SK-N-DZ (cell line): ENCODE data around the gene GRIN3A.
A peak's percentile ranks its signal among the peaks of the same experiment; 100 is the strongest.
"Not testable (repeated sequence)": the region's sequence is repeated elsewhere in the genome, so short reads cannot be mapped to it uniquely, and the experiment has no call there.

ENCODE experiments used
- DNase-seq: peaks from one replicate; pipeline ENCODE4 v3.0.0-alpha.2; 2015; ENCODE audit warnings: low spot score

Gene GRIN3A

DNA sequence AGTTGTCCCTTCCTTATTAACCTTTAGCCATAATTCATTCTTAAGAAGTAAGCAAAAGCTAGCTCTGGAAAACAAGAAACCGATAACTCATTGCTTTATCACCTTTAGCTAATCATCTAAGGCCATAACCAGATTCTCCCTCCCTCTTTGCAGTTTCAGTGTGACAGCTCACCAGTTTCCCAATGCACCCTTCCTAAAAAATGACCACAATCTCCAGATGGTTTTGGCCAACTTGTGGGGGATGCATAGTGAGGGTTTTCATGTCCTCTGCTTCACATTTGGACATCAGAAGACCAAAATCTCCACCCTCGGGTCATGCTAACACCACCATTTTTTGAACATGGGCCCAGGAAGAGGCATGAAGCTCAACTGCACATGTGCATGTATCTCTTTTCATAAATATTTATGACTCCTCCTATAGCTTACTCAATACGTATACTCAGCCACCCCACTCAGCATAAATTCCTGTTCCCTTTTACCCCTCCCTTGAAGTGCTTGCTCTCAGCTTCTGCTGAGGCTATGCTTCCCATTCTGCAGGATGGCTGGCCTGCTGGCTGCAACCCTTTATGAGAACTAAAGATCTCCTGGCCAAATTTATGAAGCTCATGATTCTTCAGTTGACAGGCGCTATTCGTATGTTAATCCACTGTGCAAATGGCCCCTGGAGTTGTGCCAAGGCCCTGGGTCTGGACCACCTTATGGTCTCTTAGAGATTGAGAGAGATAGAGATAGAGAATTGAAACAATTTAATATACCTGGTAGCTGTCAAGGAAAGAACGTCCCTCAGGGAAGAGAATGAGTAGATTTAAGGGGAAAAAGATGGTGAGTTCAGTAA is 158.5 kb downstream of the GRIN3A start:
- DNase-seq = peak; percentile 61

DNA sequence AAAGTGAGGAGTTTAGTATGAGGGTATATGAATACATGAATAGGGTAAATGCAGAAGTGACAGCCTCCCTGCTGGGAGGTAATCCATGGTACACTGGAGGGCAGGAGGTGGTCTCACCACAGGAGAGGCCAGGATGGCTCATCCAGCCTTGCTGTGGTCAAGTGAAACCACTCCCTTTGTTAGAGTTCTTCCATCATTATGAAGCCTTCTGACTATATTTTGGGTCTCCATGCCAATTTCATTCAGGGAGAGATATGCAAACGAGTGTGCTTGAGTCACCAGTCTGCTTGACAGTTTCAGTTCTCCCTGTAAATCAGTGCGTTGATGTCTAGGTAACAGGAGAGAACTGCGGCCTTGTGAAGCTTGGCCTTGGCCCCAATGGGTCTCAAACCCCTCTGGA is 160.1 kb downstream of the GRIN3A start:
- DNase-seq = no peak

DNA sequence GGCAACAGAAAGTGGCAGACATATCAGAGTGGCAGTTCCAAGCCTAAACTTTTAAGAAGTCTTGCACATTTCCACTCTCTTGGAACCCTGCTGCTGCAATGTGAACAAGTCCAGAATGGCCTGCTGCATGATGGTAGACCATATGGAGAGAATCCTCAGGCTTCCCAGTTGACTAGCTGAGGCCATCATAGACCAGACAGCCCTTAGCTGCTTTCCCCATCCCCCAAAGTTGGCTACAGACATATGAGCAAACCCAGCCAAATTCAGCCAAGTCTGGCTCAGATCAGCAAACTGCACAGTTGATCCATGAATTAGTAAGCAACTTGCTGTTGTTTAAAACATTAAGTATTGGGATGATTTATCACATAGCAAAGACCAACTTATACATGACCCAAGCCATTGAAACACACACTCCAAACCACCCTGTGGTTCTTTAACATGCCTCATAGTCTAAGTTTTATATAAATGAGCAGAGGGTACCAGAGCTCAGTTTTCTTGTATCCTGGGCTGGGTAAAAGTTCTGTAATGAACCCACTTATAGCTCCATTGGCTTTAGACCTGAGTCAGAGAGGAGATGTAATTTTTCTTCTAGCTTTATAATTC is 163.6 kb downstream of the GRIN3A start:
- no peak for DNase-seq

DNA sequence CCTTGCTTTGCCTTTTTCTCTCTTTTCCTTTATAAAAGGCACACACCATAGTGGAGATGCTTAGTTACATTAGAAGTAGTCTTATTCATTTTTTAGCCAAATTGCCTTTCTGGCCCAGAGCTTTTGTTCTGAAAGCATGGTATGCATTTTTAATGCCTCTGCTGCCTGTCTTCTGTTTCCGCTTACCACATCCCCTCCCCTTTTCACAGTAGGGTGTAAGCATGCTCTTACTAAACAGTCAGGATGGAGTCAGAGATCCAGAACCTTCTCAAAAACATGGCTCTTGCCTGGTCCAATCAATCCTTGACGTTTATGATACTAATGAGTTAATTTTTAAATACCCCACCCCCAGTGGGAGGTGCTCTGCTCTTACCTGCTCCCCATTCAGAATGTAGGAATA is 166.1 kb downstream of the GRIN3A start:
- DNase-seq = no peak

DNA sequence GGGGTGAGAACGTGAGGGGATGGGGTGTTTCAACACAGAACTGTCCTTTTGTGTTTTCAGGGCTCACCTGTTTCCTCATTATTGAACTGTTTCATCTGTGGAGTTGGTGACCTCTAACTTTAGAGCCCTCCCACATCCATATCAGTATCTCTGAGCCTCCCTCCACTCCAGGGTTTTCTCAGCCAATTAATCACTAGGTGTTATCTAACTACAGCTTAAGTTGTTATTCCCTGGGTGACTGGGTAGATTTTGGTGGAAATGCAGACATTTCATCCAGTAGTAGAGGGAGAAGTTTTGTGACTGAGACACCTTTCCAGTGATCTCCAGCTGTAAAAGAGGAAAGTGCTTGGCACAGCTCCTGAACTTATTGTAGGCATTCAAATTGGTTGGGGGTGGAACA is 167.3 kb downstream of the GRIN3A start:
- DNase-seq = no peak

DNA sequence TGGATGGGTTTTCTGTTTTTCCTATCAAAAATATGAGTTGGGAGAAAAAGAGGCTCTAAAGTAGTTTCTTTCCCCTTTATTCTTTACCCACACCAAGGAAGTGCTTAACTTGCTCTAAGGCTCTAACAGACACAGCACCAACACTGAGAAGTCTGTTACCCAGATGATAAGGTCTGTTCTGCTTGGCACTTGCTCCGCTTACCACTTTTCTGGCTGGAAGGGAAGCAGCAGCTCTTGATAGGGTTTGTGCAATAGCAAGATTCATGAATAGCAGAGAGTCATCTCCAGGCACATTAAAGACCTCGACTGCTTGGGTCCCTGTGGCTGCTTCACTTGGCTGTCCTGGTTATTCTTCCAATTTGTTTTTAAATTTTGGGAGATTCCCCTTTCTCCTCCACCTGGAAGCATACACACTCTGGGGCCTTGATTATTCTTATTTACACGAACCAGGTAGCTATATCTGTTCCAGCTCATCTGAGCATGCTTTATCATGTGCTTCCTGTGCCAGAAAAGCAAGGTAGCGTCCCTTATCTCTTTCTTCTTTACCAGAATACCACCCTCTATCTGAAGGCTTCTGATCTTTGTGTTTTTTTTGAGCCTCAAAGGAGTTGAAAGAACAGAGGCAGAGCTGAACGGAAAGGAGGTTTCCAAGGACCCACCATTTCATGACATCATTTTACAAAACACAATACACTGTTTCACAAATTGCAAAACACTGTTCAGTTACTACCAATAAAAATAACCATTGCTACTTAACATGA is 168.5 kb downstream of the GRIN3A start:
- no peak for DNase-seq

DNA sequence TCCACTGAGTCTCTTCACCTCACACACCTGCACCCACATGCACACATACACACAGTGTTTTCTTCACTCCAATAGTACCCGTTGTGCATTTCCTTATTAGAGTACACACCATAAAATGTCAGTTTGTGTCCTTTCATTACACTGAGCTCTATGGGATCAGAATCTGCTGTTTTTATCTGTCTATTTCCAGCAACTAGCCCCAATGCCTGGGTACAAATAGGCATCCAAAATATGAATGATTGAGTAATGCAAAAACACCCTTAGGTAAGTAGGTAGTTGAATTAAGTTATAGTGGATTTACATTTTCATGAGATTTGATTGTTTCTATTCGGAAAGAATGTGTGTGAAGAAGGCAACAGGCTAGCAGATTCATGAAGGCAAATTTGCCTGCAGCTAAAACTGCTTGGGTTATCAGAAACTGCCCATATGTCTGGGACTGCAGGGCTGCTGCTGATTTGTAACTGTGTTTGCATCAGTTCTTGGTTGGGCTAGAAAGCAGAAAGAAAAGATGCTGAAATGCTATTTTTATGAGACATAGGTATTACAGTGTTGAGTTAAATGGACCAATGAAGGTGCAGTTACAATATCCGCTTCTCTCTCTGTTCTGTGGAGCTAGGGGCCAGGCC is 170.6 kb downstream of the GRIN3A start:
- DNase-seq = no peak

DNA sequence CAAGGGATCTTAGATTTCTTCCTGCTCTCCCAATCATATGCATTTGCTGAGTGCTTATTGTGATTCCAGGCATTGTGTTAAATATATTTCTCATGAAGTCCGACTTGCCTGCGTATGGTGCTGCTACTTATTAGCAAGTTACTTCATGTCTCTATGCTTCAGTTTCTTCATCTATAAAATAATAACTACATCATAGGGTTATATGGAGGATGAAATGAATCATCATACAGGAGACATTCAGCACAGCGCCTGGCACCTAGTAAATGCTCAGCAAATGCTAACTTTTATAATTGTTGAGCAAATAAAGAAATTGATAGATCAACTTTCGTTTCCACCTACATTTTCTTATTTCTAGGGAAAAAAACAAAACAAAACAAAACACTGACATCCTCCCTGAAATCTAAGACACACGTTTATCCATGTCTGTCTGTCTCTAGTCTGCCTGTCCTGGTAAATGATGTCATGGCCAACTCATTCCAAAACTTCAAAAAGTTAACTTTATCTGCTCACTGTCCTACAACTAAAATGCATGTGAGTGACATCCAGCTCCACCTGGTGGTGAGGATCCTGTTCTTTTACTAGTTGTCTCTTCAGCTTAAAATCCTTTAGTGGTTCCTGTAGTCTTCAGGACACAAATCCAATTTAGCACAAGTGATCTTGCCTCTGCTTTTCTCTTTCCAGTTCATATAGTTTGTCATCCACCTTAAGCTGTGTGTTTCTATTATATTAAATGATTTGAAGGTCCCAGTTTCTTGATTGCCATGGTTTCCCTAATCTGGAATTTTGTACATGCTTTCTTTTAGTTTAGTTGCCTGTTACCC is 171.3 kb downstream of the GRIN3A start:
- DNase-seq = no peak

DNA sequence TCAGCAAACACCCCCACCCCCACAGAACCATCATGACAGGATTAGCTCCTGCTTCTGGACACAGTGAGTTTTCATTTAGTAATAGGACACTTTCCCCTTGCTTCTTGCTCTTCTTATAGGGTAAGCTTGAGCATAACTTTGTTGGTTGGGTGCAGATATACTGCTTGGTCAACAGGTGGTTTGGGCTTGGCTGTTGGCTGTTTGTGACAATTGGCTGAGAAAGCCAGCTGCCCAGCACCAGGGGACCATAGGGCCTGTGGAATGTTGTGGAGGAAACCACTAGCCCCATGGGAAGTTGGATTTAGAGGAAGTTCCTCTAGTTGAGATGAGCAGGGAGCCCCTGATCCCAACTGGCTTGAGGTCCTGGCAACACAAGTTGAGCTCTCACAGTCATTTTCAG is 174.2 kb downstream of the GRIN3A start:
- DNase-seq = no peak

DNA sequence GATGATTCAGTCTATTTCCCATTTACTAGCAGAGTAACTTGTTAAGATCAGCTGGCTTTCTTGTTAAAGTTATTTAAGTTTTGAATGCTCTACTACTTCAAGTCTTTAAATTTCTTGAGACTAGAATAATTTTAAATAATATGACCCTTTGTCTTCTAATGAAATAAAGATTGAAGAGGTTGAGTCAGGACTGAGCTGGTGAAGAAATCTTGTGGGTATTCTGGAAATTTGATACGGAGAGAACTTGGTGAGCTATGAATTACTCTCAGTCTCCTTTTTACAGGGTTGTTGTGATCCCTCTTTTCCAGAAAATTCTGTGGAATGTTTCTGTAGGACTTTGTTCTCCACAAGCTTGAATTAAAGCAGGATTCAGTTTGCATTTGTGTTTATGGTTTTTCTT is 175.5 kb downstream of the GRIN3A start:
- no peak for DNase-seq

DNA sequence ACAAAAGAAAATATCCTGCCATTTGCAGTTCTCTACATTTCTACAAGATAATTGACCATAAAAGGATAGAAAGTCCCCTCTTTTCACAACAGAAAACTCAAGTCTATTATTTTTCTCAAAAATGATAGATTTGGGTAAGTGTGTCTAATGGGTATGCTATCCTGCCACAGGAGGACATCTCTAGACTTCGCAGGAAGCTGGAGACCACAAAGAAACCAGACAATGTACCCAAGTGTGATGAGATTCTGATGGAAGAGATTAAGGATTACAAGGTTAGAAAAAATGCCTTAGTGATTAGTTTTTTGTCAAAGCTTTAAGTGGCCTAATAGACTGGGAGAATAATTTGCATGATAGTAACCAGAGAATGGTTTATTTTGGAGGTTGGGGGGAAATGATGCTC is 176.7 kb downstream of the GRIN3A start:
- DNase-seq = no peak

DNA sequence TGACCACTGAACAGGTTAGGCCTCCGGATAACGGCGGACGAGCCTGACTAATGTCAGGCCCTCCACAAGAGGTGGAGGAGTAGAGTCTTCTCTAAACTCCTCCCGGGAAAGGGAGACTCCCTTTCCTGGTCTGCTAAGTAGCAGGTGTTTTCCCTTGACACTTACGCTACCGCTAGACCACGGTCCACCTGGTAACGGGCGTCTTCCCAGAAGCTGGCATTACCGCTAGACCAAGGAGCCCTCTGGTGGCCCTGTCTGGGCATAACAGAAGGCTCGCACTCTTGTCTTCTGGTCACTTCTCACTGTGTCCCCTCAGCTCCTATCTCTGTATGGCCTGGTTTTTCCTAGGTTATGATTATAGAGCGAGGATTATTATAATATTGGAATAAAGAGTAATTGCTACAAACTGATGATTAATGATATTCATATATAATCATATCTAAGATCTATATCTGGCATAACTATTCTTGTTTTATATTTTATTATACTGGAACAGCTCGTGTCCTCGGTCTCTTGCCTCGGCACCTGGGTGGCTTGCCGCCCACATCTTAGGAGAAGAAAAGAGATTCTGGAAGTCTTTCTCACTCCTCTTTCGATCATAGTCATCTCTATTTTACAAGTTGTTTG is 188.9 kb downstream of the GRIN3A start:
- not testable (repeated sequence) for DNase-seq

DNA sequence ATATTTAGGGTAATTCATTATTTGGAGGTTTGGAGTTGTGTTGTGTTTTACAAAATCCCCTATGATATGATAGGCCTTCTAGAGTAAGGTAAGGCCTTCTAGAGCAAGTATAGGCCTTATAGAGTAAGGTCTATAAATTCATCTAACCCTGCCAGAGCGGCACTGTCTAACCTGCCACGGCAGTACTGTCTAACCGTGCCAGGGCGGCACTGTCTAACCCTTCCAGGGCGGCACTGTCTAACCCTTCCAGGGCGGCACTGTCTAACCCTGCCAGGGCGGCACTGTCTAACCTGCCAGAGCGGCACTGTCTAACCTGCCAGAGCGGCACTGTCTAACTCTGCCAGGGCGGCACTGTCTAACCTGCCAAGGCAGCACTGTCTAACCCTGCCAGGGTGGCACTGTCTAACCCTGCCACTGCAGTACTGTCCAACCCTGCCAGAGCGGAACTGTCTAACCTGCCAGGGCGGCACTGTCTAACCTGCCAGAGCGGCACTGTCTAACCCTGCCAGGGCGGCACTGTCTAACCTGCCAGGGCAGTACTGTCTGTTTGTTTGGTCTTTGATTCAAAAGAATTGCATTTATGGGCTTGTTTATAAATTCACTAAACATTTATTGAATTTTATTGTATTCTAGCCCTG is 195.2 kb downstream of the GRIN3A start:
- DNase-seq = no peak

DNA sequence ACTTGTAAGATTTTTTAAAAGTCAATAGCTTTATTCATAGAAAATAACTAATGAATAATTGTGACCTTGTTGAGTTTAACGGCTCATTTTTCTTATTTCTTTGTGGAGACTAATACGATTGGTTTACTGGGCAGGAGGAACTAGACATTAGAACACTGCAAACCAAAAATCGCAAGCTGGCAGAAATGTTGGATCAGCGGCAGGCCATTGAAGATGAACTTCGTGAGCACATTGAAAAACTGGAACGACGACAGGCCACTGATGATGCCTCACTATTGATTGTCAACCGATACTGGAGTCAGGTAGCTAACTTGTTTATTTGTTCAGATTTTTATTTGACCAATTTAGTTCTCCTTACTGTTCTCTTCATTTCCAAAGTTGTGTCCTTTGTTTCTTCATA is 198.4 kb downstream of the GRIN3A start:
- no peak for DNase-seq

DNA sequence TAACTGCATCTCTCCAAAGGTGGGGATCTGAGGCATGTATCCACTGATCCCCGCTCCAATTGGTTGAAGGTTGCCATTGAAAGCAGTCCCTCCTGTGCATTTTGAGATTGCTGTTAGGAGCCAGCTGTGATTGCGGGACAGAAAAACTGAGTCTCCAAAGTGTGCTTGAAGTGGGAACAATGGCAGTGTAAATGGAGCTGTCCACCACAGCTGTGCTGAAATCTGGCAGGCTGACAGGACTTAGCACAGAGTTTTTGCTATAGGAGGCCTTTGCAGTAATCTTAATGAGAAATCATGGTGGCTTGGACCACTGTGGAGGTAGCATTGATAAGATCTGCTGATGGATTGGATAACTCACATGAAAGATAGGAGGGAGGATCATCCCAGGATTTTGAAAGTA is 201.5 kb downstream of the GRIN3A start:
- DNase-seq = no peak

DNA sequence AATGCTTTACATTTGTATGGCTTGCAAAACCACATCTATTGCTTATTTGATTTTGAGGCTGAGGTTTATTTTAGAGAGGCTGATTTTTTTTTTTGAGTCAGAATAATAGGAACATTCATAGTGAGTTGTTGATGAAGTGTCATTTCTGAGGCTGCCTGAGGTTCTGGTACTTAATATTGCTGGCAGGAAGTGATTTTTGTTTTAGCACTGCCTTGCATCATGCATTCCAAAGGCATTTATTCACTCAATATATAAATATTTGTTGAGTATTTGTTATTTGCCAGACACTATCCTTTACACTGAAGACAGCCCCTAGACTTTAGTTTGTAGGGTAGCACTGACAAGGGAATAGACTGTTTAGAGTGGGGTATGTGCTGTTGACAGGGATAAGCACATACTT is 202.1 kb downstream of the GRIN3A start:
- DNase-seq = no peak

DNA sequence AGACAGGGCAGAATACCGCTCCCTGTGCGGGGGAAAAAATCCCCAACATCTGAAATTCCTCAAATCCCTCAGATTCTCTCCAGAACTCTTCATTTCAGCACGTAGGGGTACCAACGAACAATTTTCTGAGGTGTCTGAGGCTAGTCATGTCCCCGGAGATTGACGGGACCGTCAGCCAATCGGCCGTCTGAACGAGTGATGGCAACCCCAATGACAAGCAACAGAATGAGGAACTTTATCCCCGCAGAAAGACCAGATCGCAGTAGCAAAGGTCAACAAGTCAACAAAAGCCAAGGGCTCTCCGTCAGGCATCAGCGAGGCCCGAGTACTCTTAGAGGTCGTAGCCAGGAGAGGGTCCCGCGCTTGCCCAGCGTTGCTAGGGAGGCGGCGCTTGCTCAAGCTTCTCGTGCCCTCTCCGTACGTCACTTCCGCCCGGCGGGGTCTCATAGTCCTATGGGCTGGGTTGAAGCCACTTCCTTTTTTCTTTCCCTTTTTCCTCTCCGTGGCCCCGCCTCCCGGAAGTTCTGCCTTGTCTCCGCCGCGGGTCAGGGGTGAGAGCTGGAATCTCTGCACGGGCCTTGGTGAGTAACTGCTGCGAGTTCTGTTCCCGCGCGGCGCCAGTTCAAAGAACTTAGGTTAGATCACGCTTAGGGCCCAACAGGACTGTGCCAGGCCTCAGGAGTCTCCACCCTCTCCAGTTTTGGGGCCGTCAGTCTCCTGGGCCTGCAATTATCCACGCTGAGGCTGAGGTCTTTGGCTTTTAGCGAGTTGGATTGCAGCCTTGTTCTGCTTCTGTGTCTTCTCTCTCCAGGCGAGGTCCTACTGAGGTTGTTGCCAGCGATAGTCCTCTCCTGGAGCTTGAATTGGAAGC is 204.9 kb downstream of the GRIN3A start, which contains the start of gene RNF20:
Gene RNF20 (plus strand): TSS at position 520 of the 871 bp plus-strand sequence. CDS start 1,571 bp downstream, outside the sequence.
- DNase-seq = peak; percentile 99

DNA sequence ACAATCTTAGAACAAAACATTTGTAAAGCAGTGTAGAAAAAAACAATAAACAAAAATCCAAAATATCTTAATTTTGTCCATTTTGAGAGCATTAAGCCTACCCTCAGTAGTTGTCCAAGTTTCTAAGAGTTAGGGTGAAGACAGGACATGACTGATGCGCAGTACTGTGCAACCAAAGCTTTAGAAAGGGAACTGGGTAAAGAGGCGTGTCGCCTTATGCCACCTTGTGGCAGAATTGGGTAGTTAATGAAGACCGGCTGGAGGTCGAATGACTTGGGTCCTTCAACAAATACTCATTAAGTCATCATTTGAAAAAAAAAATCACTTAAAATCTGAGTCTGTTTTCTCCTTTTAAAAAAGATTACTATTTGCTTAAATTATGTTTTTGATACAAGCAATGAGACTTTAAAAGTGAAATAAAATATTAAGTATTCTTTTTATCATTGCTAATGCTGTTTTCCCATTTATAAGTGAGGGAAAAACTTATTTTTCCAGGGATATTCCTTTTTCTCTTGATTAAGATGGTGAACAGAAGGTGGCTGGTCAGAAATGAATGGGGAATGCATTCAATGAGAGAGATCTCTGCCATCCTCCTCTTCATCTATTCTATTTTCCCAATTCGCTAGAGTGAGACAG is 208.3 kb downstream of the GRIN3A start:
- DNase-seq = peak; percentile 71

DNA sequence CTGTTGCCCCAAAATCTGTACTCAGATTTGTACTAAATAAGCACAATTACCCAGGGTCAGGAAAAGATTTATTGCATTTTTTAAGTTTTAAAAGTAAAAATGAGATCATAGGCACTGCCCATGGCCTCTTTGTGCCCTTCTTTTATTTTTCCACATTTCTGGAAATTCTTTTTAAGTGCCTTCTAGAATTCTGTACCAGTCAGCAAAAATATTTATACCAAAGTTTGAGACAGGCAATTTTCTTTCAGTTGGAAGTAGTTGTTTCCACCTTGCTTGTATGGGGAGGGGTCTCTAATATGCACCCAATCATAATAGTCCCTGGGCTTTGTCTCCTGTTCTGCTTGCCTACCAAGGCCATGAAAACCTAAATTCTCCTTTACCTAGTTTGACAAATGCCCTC is 210.4 kb downstream of the GRIN3A start:
- DNase-seq = no peak
